ENCODE data around the gene REEP2.

REEP2 gene

GRCh38 chr5:138448481-138449398, 9.9 kb downstream of the REEP2 start:
- DNase-seq = no peak

GRCh38 chr5:138449501-138450239, 10.8 kb downstream of the REEP2 start:
- DNase-seq = peak; percentile 85

- DNase-seq = no peak
Observed at GRCh38 chr5:138450971-138451370, 12.1 kb downstream of the REEP2 start.

- DNase-seq = no peak
Observed at GRCh38 chr5:138452720-138453119, 13.9 kb downstream of the REEP2 start.

- no peak for DNase-seq
Observed at GRCh38 chr5:138453590-138453989, 14.7 kb downstream of the REEP2 start.

- DNase-seq = no peak
Observed at GRCh38 chr5:138454121-138454520, 15.3 kb downstream of the REEP2 start.

- no peak for DNase-seq
Observed at GRCh38 chr5:138455232-138455930, 16.5 kb downstream of the REEP2 start.

- no peak for DNase-seq
Observed at GRCh38 chr5:138457531-138458275, 18.8 kb downstream of the REEP2 start.

GRCh38 chr5:138458384-138458783, 19.5 kb downstream of the REEP2 start:
- DNase-seq = no peak

- no peak for DNase-seq
Observed at GRCh38 chr5:138458856-138459255, 20.0 kb downstream of the REEP2 start.

GRCh38 chr5:138459311-138459933, 20.6 kb downstream of the REEP2 start:
- DNase-seq = peak; percentile 93

- DNase-seq = no peak
Observed at GRCh38 chr5:138460032-138460693, 21.3 kb downstream of the REEP2 start.

GRCh38 chr5:138461343-138462125, 22.7 kb downstream of the REEP2 start:
- DNase-seq = no peak

GRCh38 chr5:138463419-138464007, 24.7 kb downstream of the REEP2 start:
- no peak for DNase-seq

GRCh38 chr5:138464008-138464387, 25.1 kb downstream of the REEP2 start:
- DNase-seq = peak; percentile 93

- DNase-seq = peak; percentile 98
Observed at GRCh38 chr5:138464388-138465260, 25.8 kb downstream of the REEP2 start.

- peak; percentile 95 for DNase-seq
Observed at GRCh38 chr5:138465261-138466124, 26.6 kb downstream of the REEP2 start, which contains the start of gene EGR1. TSS of gene EGR1 (plus strand) at chr5:138465479. CDS start at chr5:138465762, 283 bp downstream.

All from stimulated activated CD4-positive, alpha-beta T cell treated with anti-CD3 and anti-CD28 coated beads, Interleukin-1b, Interleukin-23, amount 100 ng/mL, for 48 hours (primary cell).